Gastrocnemius medialis (tissue), 4 donors: ENCODE data around the gene SEMA3E. TPM values are rescaled to one million over a fixed set of nuclear protein-coding genes. Genes with fewer than 3 reads are reported as not detected.

Source experiments
- ATAC-seq, 2 donors: fragments of 150-250 bp; one replicate each; pipeline ENCODE4 v1.9.1; 2016
- DNase-seq, 2 donors: peaks; one replicate each; pipeline ENCODE4 v3.0.0-alpha.2; 2019
- H3K27ac ChIP-seq, 4 donors: fragments of 200-600 bp; sonication (generic); 1 replicate in 1 of 4; 2 replicates in 3 of 4; pipeline ENCODE4 v1.5.1; 2016 to 2018; ENCODE audit warnings: mild to moderate bottlenecking in 2 of 4, moderate library complexity in 1 of 4
- H3K27me3 ChIP-seq, 3 donors: fragments of 200-600 bp; sonication (generic) in 2 of 3; 1 replicate in 1 of 3; 2 replicates in 2 of 3; pipeline versions ENCODE4 v1.5.1 to v1.6.0; 2016 to 2019; ENCODE audit warnings: mild to moderate bottlenecking in 1 of 3, moderate library complexity in 1 of 3
- H3K36me3 ChIP-seq, 2 donors: fragments of 200-600 bp; sonication (generic) in 1 of 2; one replicate each; pipeline ENCODE4 v1.5.1; 2017 to 2018
- H3K4me1 ChIP-seq, 2 donors: fragments of 200-600 bp; sonication (generic) in 1 of 2; one replicate each; pipeline ENCODE4 v1.5.1; 2016 to 2017; ENCODE audit warnings: mild to moderate bottlenecking in 2 of 2
- H3K4me3 ChIP-seq, 4 donors: fragments of 200-600 bp; sonication (generic) in 3 of 4; 1 replicate in 1 of 4; 2 replicates in 3 of 4; pipeline ENCODE4 v1.5.1; 2016 to 2019; ENCODE audit warnings: mild to moderate bottlenecking in 2 of 4
- H3K9me3 ChIP-seq, 3 donors: fragments of 200-600 bp; sonication (generic) in 2 of 3; 1 replicate in 1 of 3; 2 replicates in 2 of 3; pipeline ENCODE4 v1.5.1; 2016 to 2019
- CTCF ChIP-seq, 5 experiments: fragments of 450-650 bp in 3 of 5; fragments of 200-600 bp in 2 of 5; sonication (generic) in 2 of 5; IDR thresholded peaks in 4 of 5; conservative IDR thresholded peaks in 1 of 5; 1 replicate in 4 of 5; 2 replicates in 1 of 5; pipeline ENCODE4 v1.5.1; 2016 to 2019; ENCODE audit warnings: antibody characterized with exemption in 5 of 5, mild to moderate bottlenecking in 3 of 5, moderate library complexity in 3 of 5
- POLR2A ChIP-seq, 2 donors: fragments of 450-650 bp; IDR thresholded peaks; one replicate each; pipeline ENCODE4 v1.6.1; 2017; ENCODE audit warnings: antibody characterized with exemption in 2 of 2, mild to moderate bottlenecking in 2 of 2, moderate library complexity in 2 of 2
- in situ Hi-C, 4 donors: fragments of 200-750 bp; cut with MboI; loops; one replicate each; pipeline versions ENCODE4 v1.15.0 to v1.8.0; 2017; ENCODE audit warnings: low sequenced_read_pairs in 4 of 4
- intact Hi-C: fragments of 100-400 bp; cut with DNase I; formaldehyde crosslinking; loops from one replicate; pipeline ENCODE4 v1.15.1; 2023; ENCODE audit warnings: low total_unique reads
- total RNA-seq, 4 donors: library from RNA; depleted of rRNA; stranded (reverse); fragments of >200 nt; gene quantifications; one replicate each; pipeline versions ENCODE4 v1.1.0 to v1.2.3, GENCODE V29; 2016

The SEMA3E gene
- total RNA-seq, 4 donors from 2014 or later = 0.22 to 0.41 (median 0.32) TPM; not detected in 1

DNA sequence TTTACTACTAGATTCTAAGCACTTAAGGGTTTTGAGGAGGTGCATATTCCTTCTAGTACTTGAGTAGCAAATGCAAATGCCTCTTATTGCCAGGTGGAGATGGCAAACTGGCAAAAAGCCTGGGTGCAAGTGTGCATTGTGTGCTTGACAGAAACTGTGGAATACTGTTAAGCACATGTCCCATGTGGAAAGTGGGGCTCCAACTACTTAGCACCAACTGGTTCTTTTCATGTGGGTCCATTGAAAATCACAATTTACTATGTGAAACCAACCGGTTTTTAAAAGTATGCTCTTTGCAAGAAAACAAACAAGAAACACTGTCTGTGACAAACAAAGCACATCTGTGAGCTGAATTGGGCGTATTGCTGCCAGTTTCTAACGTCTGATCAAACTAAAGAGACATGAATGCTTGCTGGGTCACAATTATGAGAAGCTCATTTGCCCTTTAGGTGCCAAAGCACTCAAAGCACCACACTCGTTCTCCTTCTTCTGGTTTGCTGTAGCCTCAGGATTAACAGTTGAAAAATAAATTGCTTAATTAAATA lies 197.4 kb downstream of the SEMA3E start:
- H3K27me3 ChIP-seq = no peaks in the 10 kb centered on the region
- no peaks in the 10 kb centered on the region for H3K4me1 ChIP-seq
- no peak for TF ChIP-seq CTCF (IDR thresholded peaks at IDR 0.05 in 4 of 5, conservative IDR thresholded peaks at IDR 0.05 in 1 of 5)
- no peak for TF ChIP-seq POLR2A (IDR thresholded peaks at IDR 0.05)
- intact Hi-C loops = no loop called here
- no peaks in the 10 kb centered on the region for H3K36me3 ChIP-seq
- in situ Hi-C loops = no loop called here
- DNase-seq = no peak
- no peaks in the 10 kb centered on the region for H3K9me3 ChIP-seq
- no peak overlapping the region for H3K27ac ChIP-seq
- H3K4me3 ChIP-seq = no peak overlapping the region
- no peak for ATAC-seq

DNA sequence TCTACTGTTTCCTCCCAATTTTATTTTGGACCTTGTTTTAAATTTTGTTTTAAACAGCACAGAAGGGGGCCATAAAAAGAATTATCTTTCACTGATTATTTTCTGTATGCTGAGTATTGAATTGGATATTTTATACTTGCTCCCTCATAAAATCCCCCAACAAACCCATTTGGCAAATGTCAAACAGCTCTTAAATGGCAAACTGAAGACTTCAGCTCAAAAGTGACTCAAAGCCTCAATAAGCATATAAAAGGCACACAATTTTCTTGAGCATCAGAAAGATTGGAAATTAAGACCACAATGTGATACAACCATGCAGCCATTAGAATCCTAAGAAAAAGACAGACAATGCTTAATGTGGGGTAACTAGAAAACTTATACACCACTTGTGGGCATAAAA lies 199.2 kb downstream of the SEMA3E start:
- Histone ChIP-seq H3K36me3 (no peaks in the 10 kb centered on the region), H3K27ac (no peak overlapping the region), H3K4me1 (no peaks in the 10 kb centered on the region), H3K9me3 (no peaks in the 10 kb centered on the region), H3K27me3 (no peaks in the 10 kb centered on the region), H3K4me3 (no peak overlapping the region)
- DNase-seq (no peak), ATAC-seq (no peak)
- in situ Hi-C loops (no loop called here), intact Hi-C loops (no loop called here)
- TF ChIP-seq POLR2A (IDR thresholded peaks at IDR 0.05) = no peak
- TF ChIP-seq CTCF (IDR thresholded peaks at IDR 0.05 in 4 of 5, conservative IDR thresholded peaks at IDR 0.05 in 1 of 5) = no peak

DNA sequence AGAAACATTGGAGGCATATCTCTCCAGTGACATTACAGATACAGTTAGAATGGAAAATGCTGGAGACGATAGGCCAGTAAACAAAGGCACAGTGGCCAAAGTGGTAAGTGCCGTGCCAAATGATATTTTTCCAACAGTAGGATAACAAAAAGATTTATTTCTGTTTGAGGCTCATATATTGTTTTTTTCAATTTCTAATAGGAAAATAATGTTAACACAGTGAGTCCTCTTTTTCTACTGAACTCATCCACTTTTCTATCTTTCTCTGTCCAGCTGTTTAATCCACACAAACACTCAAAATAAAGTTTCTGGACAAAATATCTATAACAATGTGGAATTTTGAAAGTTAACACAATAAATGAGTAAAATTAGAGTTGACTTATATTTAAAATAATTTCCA lies 201.3 kb downstream of the SEMA3E start:
- no peaks in the 10 kb centered on the region for H3K4me1 ChIP-seq
- in situ Hi-C loops = no loop called here
- intact Hi-C loops = no loop called here
- no peaks in the 10 kb centered on the region for H3K36me3 ChIP-seq
- H3K4me3 ChIP-seq = no peak overlapping the region
- TF ChIP-seq CTCF (IDR thresholded peaks at IDR 0.05 in 4 of 5, conservative IDR thresholded peaks at IDR 0.05 in 1 of 5) (no peak), POLR2A (IDR thresholded peaks at IDR 0.05) (no peak)
- H3K27me3 ChIP-seq = no peaks in the 10 kb centered on the region
- DNase-seq = no peak
- no peak for ATAC-seq
- H3K9me3 ChIP-seq = no peaks in the 10 kb centered on the region
- H3K27ac ChIP-seq = no peak overlapping the region

GRCh38 chr7:83446102-83446669 lies 202.8 kb downstream of the SEMA3E start:
- ATAC-seq (no peak), DNase-seq (no peak)
- TF ChIP-seq POLR2A (IDR thresholded peaks at IDR 0.05) = no peak
- TF ChIP-seq CTCF (IDR thresholded peaks at IDR 0.05 in 4 of 5, conservative IDR thresholded peaks at IDR 0.05 in 1 of 5) = no peak
- intact Hi-C loops (no loop called here), in situ Hi-C loops (no loop called here)
- Histone ChIP-seq H3K4me3 (no peak overlapping the region), H3K27ac (no peak overlapping the region), H3K27me3 (no peaks in the 10 kb centered on the region), H3K36me3 (no peaks in the 10 kb centered on the region), H3K9me3 (no peaks in the 10 kb centered on the region), H3K4me1 (no peaks in the 10 kb centered on the region)

DNA sequence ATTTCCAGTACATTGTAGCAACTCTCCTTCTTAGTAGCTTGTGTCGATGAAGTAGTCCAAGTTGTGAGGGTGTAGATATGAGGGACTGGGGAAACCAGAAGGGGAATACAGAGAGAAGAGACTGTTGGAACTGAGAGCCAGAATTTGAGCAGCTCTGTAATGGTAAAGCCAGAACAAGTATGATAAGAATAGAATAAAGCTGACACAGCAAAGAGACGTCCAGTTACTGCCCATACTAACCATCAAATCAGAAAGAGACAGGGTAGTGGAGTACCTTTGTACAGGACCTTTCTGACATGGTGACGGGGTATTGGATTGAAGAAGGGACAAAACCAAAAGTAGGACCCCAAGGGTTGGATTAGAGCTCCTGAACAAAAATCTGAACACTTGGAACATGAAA lies 206.0 kb downstream of the SEMA3E start:
- Histone ChIP-seq H3K4me3 (no peak overlapping the region), H3K9me3 (no peaks in the 10 kb centered on the region), H3K27ac (no peak overlapping the region), H3K36me3 (no peaks in the 10 kb centered on the region), H3K4me1 (no peaks in the 10 kb centered on the region), H3K27me3 (no peaks in the 10 kb centered on the region)
- no peak for TF ChIP-seq POLR2A (IDR thresholded peaks at IDR 0.05)
- no peak for TF ChIP-seq CTCF (IDR thresholded peaks at IDR 0.05 in 4 of 5, conservative IDR thresholded peaks at IDR 0.05 in 1 of 5)
- intact Hi-C loops = no loop called here
- ATAC-seq (no peak), DNase-seq (no peak)
- in situ Hi-C loops = no loop called here
